SK-MEL-5 (cell line): Measurements from ENCODE around the gene AP4B1. TPM values are rescaled to one million over a fixed set of nuclear protein-coding genes. Genes with fewer than 3 reads are reported as not detected.

Experiments used
- DNase-seq: peaks from one replicate; pipeline ENCODE4 v3.0.0-alpha.2; 2016; ENCODE audit warnings: low read depth, low spot score
- in situ Hi-C: cut with HindIII; loops from 2 replicates; pipeline ENCODE4 v1.10.0; 2016; ENCODE audit warnings: low sequenced_read_pairs, high pct_unique_total_duplicates, low pct_unique_long_range_greater_than_20kb
- total RNA-seq: library from RNA; depleted of rRNA; stranded (reverse); fragments of >200 nt; shearing (Covaris generic); gene quantifications from 2 replicates; pipeline ENCODE4 v1.2.3, GENCODE V29; 2014

Gene AP4B1
- total RNA-seq, 1 experiment from 2014 or later = 4.7 TPM

GRCh38 chr1:113934511-113935055 is 30.0 kb upstream of the AP4B1 start:
- DNase-seq = no peak
- in situ Hi-C loops = no loop called here

- in situ Hi-C loops = no loop called here
- DNase-seq = no peak
These were observed 29.4 kb upstream of the AP4B1 start for GRCh38 chr1:113934006-113934405.

DNA sequence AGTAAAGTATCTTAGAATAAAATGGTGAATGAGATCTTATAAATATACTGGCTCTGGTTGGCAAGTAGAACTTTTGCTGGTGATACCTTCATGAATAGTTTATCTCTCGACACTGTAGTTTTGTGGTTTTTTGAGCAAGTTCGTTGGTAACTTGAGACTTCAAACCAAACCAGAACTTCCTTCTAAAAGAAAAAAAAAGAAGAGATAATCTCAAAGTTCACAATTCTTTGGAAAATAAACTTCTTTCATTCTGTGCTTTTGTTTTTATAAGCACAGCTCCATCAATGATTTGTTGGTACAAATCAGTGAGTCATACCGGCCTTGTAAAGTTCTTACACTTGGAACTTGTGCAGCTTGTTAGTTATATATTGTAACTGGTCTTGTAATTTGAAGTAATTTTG is 26.9 kb upstream of the AP4B1 start:
- in situ Hi-C loops = no loop called here

GRCh38 chr1:113930499-113931161 is 26.0 kb upstream of the AP4B1 start:
- in situ Hi-C loops = no loop called here
- peak; percentile 25 for DNase-seq

More for the DNA sequence above, 26.9 kb upstream of the AP4B1 start:
- DNase-seq = no peak

DNA sequence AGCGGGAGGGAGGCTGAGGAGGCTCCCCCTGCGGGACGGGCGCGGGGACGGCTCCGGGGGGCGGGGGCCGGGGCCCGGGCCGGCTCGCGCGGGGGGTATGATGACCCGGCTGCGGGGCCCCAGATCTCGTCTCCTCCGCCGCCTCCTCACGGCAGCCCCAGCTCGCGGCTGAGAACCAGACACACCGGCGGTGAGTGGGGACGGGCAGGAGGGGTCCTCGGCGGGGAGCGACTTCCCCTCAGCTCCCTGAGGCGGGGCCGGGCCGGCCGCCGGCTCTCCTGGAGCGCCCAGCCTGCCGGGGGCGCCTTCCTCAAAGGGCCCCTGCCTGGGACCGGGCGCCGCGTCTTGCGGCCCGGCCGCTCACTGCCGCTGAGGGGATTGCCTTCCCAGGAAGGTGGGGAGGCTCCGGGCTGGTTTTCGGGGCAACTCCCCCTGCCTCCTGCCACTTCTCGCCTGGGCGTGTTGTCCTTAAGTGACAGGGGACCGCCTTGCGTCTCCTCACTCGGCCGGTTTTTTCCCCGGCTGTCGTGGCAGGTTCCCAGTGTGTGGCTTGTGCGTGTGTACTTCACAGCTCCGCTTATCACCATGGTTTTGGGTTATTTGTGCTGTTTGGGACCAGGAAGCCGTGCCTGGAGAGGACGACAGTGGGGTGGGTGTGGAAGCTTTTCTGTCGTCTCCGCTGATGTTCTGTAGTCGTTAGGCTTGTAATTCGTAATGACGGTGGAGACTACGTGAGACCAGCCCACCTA is 25.3 kb upstream of the AP4B1 start:
- in situ Hi-C loops = no loop called here

DNA sequence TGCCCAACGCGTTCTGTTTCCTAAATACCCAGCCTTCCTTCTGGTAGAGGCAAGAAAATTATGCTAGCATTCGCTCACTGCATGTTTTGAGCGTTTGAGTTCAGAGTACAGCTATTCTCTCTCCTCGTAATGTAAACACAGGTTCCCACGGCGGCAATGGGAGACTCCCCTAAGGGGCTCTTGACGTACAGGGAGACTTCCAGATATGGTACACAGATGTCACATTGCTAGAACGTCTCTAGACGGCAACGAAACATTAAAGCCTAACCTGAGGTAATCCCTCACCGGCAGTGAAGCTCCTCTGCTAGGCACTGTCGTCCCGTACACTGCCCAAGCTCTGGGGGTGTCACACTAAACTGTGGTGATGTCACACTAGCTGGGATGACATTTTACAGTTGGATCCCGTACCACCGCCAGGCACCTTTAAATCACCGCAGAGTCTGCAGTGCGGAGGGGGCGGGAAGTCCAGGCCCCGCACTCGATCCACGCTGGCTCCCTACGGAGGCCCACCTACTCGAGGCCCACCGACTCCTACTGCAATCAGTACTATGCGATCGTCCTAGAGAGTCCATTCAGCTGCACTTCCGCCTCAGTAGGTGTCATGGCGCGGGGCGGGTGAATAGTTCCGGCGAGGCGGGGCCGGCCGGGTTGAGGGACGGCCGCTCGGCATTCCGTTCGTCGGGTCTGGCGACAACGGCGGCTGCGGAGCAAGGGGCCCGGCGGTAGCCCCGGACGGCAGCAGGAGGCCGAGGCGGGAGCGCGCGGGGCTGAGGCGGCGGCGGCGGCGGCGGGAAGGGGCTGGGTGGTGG is 24.5 kb upstream of the AP4B1 start, which contains the start of gene HIPK1:
Gene HIPK1 (plus strand): TSS at position 384 of the 809 bp plus-strand sequence.
- in situ Hi-C loops = no loop called here
- peak; percentile 85 for DNase-seq

More for the DNA sequence above, 25.3 kb upstream of the AP4B1 start:
- peak; percentile 9 for DNase-seq

GRCh38 chr1:113928187-113928930 is 23.8 kb upstream of the AP4B1 start:
- no peak for DNase-seq
- in situ Hi-C loops = no loop called here

- DNase-seq = no peak
- in situ Hi-C loops = no loop called here
These were observed 19.9 kb upstream of the AP4B1 start for GRCh38 chr1:113924473-113924872.

DNA sequence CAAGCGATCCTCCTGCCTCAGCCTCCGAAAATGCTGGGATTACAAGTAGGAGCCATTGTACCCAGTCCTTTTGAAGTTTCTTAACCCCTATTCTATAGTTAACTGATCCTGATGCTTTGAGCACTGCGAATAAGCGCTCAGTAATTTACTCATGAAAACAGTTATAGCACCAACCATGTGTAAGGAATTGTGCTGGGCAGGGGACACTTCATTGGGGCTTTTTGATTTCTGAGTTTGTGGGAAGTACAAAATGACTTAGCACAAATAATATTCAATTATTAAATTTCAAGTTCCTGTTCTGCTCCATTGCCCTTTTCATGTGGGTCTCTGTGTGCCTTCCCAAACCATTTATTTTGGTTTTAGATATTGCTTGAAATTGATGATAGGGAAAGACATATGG is 18.4 kb upstream of the AP4B1 start:
- in situ Hi-C loops = no loop called here
- DNase-seq = no peak

DNA sequence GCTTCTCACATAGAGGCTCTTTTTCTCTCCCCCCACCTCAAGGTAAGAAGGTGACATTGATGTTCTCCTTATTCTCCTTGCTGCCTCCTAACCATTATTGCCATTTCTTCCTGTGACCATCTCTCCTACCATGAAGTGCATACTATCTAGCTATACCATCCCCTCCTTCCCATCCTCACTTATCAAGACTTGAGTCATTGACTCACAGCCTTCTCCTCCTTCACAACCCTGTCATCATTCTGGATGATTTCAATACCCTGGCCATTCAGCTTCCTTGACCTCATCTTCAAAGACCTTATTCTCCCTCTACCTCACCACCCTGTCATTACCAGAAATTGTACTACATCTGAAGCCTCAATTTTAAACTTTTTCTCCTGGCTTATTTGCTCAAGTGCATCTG is 13.6 kb upstream of the AP4B1 start:
- in situ Hi-C loops = no loop called here
- DNase-seq = no peak

DNA sequence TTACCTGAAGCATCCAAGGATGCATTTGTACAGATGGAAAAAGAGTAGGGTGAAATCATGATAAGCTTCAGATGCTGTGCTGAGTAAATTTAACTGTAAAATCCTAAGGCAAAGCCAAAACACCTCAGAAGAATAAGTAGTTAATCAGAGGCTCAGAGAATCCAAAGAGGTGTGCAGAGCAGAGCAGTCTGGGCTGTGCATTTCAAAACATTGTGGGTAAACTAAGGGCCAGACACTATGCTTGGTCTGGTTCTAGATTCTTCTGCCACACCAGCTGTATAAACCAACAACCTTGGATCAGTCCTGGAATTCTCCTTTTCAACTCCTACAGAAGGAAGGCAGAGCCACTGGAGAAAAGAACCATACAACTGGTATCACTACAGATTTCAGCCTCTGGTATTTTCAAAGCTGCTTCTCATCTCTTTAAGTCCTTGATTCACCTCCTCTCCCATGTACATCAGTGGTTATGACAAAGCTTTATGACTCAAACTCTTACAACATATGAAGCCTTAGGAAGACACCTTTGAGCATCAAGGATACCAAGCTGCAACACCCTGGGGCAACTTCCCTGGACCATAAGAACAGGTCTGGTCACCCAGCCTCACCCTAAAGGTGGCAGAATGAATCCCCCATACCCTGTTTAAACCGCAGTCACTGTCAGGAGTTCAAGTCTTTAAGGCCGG is 12.9 kb upstream of the AP4B1 start:
- no peak for DNase-seq
- in situ Hi-C loops = no loop called here

DNA sequence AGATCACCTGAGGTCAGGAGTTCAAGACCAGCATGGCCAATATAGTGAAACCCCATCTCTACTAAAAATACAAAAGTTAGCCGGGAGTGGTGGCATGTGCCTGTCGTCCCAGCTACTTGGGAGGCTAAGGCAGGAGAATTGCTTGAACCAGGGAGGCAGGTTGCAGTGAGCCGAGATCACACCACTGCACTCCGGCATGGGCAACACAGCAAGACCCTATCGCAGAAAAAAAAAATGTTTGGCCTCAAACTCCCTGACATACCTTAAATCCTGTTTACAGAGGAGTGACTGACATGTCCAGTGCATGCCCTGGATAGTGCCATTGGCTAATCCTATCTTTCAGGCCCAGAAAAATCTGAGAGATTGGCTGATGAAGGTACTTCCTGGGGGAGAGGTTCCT is 12.4 kb upstream of the AP4B1 start:
- in situ Hi-C loops = no loop called here

GRCh38 chr1:113913887-113914664 is 9.5 kb upstream of the AP4B1 start:
- in situ Hi-C loops = no loop called here

More for the DNA sequence above, 12.4 kb upstream of the AP4B1 start:
- no peak for DNase-seq

DNA sequence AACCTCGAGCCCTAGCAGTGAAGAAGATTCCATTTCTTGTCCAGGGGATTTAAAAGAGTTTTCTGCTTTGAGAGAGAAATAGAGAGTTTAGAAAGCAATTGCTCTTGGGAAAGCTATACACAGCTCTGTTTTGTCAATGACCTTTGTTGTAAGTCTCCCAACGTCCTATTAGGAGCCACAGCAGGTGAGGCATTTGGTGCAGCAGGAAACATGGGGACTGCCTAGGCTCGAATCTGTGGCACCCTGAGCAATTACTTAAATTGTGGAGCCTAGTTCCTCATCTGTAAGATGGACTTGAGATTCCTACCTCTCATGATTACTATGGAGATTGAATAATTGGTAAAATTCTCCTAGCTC is 8.7 kb upstream of the AP4B1 start:
- in situ Hi-C loops = no loop called here

More at GRCh38 chr1:113913887-113914664, 9.5 kb upstream of the AP4B1 start:
- DNase-seq = no peak

DNA sequence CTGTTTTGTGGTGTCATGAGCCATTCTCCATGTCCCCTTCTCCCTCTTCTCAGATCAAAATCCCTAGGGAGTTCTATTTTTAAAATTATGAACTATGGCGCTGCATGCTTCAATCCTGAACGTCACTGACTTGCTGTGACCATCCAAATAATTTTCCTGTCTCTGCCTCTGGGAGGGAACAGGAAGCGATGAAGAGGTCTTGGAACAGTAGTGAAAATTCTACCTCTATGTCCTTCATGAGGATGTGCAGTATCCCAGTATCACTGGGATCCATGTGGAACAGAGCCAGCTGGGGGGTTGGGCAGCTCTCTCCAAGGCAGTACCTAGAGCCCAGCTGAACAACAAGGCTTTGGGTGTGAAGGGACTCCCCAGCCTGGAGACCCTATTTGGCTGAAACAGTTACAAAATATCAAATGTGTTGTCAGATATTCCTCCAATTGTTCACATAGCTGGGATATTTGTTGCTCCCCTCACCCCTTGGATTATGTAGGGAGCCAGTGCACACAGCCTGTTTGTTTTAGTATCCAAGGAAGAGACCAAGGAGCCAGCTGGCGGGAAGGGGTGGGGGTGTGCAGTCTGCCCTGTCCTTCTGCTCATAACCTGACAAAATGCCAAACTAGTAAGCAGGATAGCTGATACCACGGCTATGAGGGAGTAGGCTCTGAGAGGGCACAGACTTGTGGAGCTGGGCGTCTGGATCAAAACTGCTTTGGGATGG is 8.2 kb upstream of the AP4B1 start:
- in situ Hi-C loops = no loop called here
- DNase-seq = no peak

More for the DNA sequence above, 8.7 kb upstream of the AP4B1 start:
- no peak for DNase-seq

DNA sequence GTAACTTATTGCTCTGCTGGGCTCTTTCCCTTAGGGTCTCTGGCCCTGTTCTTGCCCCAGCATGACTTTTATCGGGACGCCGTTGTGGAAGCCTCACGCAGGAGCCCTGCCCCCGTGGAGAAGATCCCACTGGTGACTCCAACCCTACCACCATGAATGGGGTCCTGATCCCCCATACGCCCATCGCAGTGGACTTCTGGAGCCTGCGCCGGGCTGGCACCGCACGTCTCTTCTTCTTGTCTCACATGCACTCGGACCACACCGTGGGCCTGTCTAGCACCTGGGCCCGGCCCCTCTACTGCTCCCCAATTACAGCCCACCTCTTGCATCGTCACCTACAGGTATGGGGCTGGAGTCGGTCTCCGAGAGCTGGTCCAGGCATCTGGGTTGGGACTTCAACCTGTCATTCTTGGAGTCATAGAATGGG is 849 bp upstream of the AP4B1 start:
- in situ Hi-C loops = no loop called here
- no peak for DNase-seq
